Neural cell (in vitro differentiated cells): Measurements from ENCODE around the gene IL17RD. TPM values are rescaled to one million over a fixed set of nuclear protein-coding genes. Genes with fewer than 3 reads are reported as not detected.

ENCODE experiments used
- H2AFZ ChIP-seq: fragments of 200-600, 300-800 bp; sonication (generic), shearing (Covaris generic); 2 replicates; pipeline ENCODE4 v1.6.0; 2014; ENCODE audit warnings: low read depth, mild to moderate bottlenecking, antibody characterized with exemption, low read length, moderate library complexity
- H3F3A ChIP-seq: fragments of 200-600 bp; shearing (Covaris generic); 2 replicates; pipeline ENCODE4 v1.6.1; 2016; ENCODE audit warnings: mild to moderate bottlenecking, moderate library complexity, mixed read lengths, antibody characterized with exemption, low read length; ENCODE audit not compliant: insufficient read depth, poor library complexity, severe bottlenecking
- H3K27ac ChIP-seq: fragments of 200-600, 300-800 bp; sonication (generic), shearing (Covaris generic); 2 replicates; pipeline ENCODE4 v1.5.1; 2014; ENCODE audit warnings: mild to moderate bottlenecking, low read length, moderate library complexity
- H3K27me3 ChIP-seq: fragments of 300-800, 200-600 bp; sonication (generic), shearing (Covaris generic); 2 replicates; pipeline ENCODE4 v1.6.0; 2014; ENCODE audit warnings: mild to moderate bottlenecking, low read depth, low read length, moderate library complexity; ENCODE audit not compliant: insufficient read depth
- H3K36me3 ChIP-seq: fragments of 300-800, 200-600 bp; sonication (generic), shearing (Covaris generic); 2 replicates; pipeline ENCODE4 v1.5.1; 2014; ENCODE audit warnings: mild to moderate bottlenecking, antibody characterized with exemption, low read length, moderate library complexity; ENCODE audit not compliant: insufficient read depth
- H3K4me2 ChIP-seq: fragments of 300-800, 200-600 bp; sonication (generic), shearing (Covaris generic); 2 replicates; pipeline ENCODE4 v1.6.0; 2014; ENCODE audit warnings: mild to moderate bottlenecking, low read length
- H3K4me3 ChIP-seq: fragments of 300-800, 200-600 bp; sonication (generic), shearing (Covaris generic); 2 replicates; pipeline ENCODE4 v1.5.1; 2014; ENCODE audit warnings: mild to moderate bottlenecking, low read length, moderate library complexity
- H3K79me2 ChIP-seq: fragments of 200-600 bp; shearing (Covaris generic); replicated peaks from 2 replicates; pipeline ENCODE4 v1.6.0; 2014; ENCODE audit warnings: mild to moderate bottlenecking, low read length, moderate library complexity; ENCODE audit not compliant: insufficient read depth
- H3K9ac ChIP-seq: fragments of 300-800, 200-600 bp; sonication (generic), shearing (Covaris generic); 2 replicates; pipeline ENCODE4 v1.6.1; 2016; ENCODE audit warnings: mild to moderate bottlenecking, low read length, mixed read lengths
- H3K9me2 ChIP-seq: fragments of 200-600 bp; shearing (Covaris generic); 2 replicates; pipeline ENCODE4 v1.6.1; 2016; ENCODE audit warnings: mild to moderate bottlenecking, low read length, mixed read lengths; ENCODE audit not compliant: insufficient read depth
- H3K9me3 ChIP-seq: fragments of 200-600, 300-800 bp; sonication (generic), shearing (Covaris generic); 2 replicates; pipeline ENCODE4 v1.6.1; 2016; ENCODE audit warnings: mild to moderate bottlenecking, mixed run types, low read length, moderate library complexity, mixed read lengths
- H4K20me1 ChIP-seq: fragments of 200-600 bp; shearing (Covaris generic); 2 replicates; pipeline ENCODE4 v1.6.1; 2016; ENCODE audit warnings: mild to moderate bottlenecking, mixed run types; ENCODE audit not compliant: insufficient read depth
- EP300 ChIP-seq: fragments of 450-650 bp; conservative IDR thresholded peaks from 2 replicates; pipeline ENCODE4 v1.6.1; 2014; ENCODE audit warnings: antibody characterized with exemption, mild to moderate bottlenecking, moderate library complexity; ENCODE audit not compliant: poor library complexity, severe bottlenecking
- EZH2 ChIP-seq: fragments of 200-600, 300-800 bp; shearing (Covaris generic), sonication (generic); IDR thresholded peaks from 2 replicates; pipeline ENCODE4 v1.6.1; 2014; ENCODE audit warnings: antibody characterized with exemption, low read length, borderline replicate concordance, mild to moderate bottlenecking; ENCODE audit not compliant: insufficient read depth, poor library complexity, severe bottlenecking
- MXI1 ChIP-seq: fragments of 450-650 bp; conservative IDR thresholded peaks from 2 replicates; pipeline ENCODE4 v1.6.1; 2014; ENCODE audit warnings: antibody characterized with exemption, mild to moderate bottlenecking; ENCODE audit not compliant: poor library complexity, severe bottlenecking
- POLR2AphosphoS5 ChIP-seq: IDR thresholded peaks from 2 replicates; pipeline ENCODE4 v1.6.1; 2012
- RAD21 ChIP-seq: fragments of 450-650 bp; conservative IDR thresholded peaks from 2 replicates; pipeline ENCODE4 v1.6.1; 2014; ENCODE audit warnings: antibody characterized with exemption, mild to moderate bottlenecking, moderate library complexity
- SMC3 ChIP-seq: fragments of 450-650 bp; conservative IDR thresholded peaks from 2 replicates; pipeline ENCODE4 v1.6.1; 2014; ENCODE audit warnings: antibody characterized with exemption, mild to moderate bottlenecking, moderate library complexity; ENCODE audit not compliant: poor library complexity
- TAF1 ChIP-seq: IDR thresholded peaks from 2 replicates; pipeline ENCODE4 v1.6.1; 2012; ENCODE audit warnings: low read depth
- polyA plus RNA-seq: library from polyadenylated mRNA; depleted of rRNA; stranded (reverse); fragments of >200 nt; gene quantifications from 2 replicates; pipeline ENCODE4 v1.2.3, GENCODE V29; 2014
- TF ChIP-seq, protein P1 (sequence below): fragments of 450-650 bp; IDR thresholded peaks from 2 replicates; pipeline ENCODE4 v1.5.1; 2014; ENCODE audit warnings: antibody characterized with exemption, mild to moderate bottlenecking, moderate library complexity; ENCODE audit not compliant: poor library complexity, severe bottlenecking
- TF ChIP-seq, protein P2 (sequence below): IDR thresholded peaks from 2 replicates; pipeline ENCODE4 v1.6.1; 2012; ENCODE audit warnings: borderline replicate concordance

IL17RD gene
- polyA plus RNA-seq, 1 donor from 2014 or later, result 14.8 TPM

DNA sequence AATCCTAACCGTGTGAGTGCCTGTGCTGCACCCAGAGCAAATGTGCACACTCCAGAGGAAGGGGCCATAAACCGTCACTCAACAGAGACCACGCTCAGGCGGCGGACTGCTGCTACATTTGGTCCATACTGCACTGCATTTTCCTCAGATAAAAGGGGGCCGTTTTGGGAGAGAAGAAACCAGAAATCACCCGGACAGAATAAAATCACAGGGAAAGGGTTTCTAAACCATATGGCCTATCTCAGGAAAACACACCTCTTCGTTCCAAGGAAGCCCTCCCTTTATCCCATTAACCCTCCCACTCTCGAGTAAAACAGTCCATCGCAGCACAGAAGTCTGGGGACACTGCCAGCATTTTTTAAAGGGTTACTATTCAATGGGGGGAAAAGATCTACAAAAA, 7.6 kb downstream of the IL17RD start:
- no peak overlapping the region for H3K27ac ChIP-seq
- no peaks in the 10 kb centered on the region for H3K27me3 ChIP-seq
- H3K9ac ChIP-seq, result no peak overlapping the region
- no peaks in the 10 kb centered on the region for H3K9me3 ChIP-seq
- no peaks in the 10 kb centered on the region for H3K36me3 ChIP-seq
- H3K79me2 ChIP-seq, result peaks cover 75% of the 10 kb centered on the region
- no peak overlapping the region for H3K4me2 ChIP-seq
- no peaks in the 10 kb centered on the region for H3F3A ChIP-seq
- H3K9me2 ChIP-seq, result no peaks in the 10 kb centered on the region
- H2AFZ ChIP-seq, result no peak overlapping the region
- no peaks in the 10 kb centered on the region for H4K20me1 ChIP-seq
- TF ChIP-seq RAD21 (no peak), EP300 (no peak), MXI1 (no peak), SMC3 (no peak), POLR2AphosphoS5 (no peak), TAF1 (no peak), EZH2 (no peak)
- TF ChIP-seq, protein P1, sequence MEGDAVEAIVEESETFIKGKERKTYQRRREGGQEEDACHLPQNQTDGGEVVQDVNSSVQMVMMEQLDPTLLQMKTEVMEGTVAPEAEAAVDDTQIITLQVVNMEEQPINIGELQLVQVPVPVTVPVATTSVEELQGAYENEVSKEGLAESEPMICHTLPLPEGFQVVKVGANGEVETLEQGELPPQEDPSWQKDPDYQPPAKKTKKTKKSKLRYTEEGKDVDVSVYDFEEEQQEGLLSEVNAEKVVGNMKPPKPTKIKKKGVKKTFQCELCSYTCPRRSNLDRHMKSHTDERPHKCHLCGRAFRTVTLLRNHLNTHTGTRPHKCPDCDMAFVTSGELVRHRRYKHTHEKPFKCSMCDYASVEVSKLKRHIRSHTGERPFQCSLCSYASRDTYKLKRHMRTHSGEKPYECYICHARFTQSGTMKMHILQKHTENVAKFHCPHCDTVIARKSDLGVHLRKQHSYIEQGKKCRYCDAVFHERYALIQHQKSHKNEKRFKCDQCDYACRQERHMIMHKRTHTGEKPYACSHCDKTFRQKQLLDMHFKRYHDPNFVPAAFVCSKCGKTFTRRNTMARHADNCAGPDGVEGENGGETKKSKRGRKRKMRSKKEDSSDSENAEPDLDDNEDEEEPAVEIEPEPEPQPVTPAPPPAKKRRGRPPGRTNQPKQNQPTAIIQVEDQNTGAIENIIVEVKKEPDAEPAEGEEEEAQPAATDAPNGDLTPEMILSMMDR, result no peak
- TF ChIP-seq, protein P2, sequence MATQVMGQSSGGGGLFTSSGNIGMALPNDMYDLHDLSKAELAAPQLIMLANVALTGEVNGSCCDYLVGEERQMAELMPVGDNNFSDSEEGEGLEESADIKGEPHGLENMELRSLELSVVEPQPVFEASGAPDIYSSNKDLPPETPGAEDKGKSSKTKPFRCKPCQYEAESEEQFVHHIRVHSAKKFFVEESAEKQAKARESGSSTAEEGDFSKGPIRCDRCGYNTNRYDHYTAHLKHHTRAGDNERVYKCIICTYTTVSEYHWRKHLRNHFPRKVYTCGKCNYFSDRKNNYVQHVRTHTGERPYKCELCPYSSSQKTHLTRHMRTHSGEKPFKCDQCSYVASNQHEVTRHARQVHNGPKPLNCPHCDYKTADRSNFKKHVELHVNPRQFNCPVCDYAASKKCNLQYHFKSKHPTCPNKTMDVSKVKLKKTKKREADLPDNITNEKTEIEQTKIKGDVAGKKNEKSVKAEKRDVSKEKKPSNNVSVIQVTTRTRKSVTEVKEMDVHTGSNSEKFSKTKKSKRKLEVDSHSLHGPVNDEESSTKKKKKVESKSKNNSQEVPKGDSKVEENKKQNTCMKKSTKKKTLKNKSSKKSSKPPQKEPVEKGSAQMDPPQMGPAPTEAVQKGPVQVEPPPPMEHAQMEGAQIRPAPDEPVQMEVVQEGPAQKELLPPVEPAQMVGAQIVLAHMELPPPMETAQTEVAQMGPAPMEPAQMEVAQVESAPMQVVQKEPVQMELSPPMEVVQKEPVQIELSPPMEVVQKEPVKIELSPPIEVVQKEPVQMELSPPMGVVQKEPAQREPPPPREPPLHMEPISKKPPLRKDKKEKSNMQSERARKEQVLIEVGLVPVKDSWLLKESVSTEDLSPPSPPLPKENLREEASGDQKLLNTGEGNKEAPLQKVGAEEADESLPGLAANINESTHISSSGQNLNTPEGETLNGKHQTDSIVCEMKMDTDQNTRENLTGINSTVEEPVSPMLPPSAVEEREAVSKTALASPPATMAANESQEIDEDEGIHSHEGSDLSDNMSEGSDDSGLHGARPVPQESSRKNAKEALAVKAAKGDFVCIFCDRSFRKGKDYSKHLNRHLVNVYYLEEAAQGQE, result no peak
- H3K4me3 ChIP-seq, result no peak overlapping the region

DNA sequence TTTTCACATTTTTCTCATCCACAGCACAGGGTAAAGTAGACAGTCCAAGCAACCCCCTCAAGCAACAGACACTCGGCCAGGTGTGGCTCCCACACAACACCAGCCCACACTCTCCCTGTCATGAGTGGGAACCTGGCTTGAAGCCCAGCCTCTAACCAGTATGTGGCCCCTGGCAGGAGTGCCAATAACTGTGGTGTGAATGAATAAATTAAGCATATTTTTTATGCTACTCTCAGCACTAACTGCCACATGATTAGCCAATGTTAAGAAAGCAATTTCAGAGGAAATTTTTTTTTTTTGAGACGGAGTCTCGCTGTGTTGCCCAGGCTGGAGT, 9.9 kb downstream of the IL17RD start:
- Histone ChIP-seq H3K79me2 (peaks cover 66% of the 10 kb centered on the region), H3K9ac (no peak overlapping the region), H3F3A (no peaks in the 10 kb centered on the region), H3K27me3 (no peaks in the 10 kb centered on the region), H3K27ac (no peak overlapping the region), H3K4me3 (no peak overlapping the region), H3K4me2 (no peak overlapping the region), H3K9me2 (no peaks in the 10 kb centered on the region), H3K36me3 (no peaks in the 10 kb centered on the region), H4K20me1 (no peaks in the 10 kb centered on the region), H2AFZ (no peak overlapping the region), H3K9me3 (no peaks in the 10 kb centered on the region)
- no peak for TF ChIP-seq TAF1
- TF ChIP-seq, protein P1, result no peak
- TF ChIP-seq EZH2, result no peak
- TF ChIP-seq RAD21, result no peak
- no peak for TF ChIP-seq POLR2AphosphoS5
- TF ChIP-seq SMC3, result no peak
- no peak for TF ChIP-seq MXI1
- TF ChIP-seq, protein P2, result no peak
- no peak for TF ChIP-seq EP300
